HepG2 (cell line): ENCODE results near the gene TAGLN. TPM values are rescaled to one million over a fixed set of nuclear protein-coding genes. Genes with fewer than 3 reads are reported as not detected.

ENCODE experiments used
- CCDC6 ChIP-seq: sonication (generic); formaldehyde crosslinking; IDR thresholded peaks from 2 replicates; pipeline ENCODE4 v1.8.1; 2022; ENCODE audit warnings: mild to moderate bottlenecking, missing genetic modification reagents, moderate library complexity
- HNF4A ChIP-seq: sonication (generic); formaldehyde crosslinking; IDR thresholded peaks from 2 replicates; pipeline ENCODE4 v1.4.0; 2020; ENCODE audit warnings: missing genetic modification reagents
- ISL2 ChIP-seq: sonication (generic); formaldehyde crosslinking; IDR thresholded peaks from 2 replicates; pipeline ENCODE4 v1.5.0; 2020; ENCODE audit warnings: missing genetic modification reagents
- MLLT10 ChIP-seq: sonication (generic); formaldehyde crosslinking; IDR thresholded peaks from 2 replicates; pipeline ENCODE4 v1.4.0; 2020; ENCODE audit warnings: missing genetic modification reagents
- NAIF1 ChIP-seq: sonication (generic); formaldehyde crosslinking; IDR thresholded peaks from 2 replicates; pipeline ENCODE4 v1.5.0; 2020; ENCODE audit warnings: mild to moderate bottlenecking, missing genetic modification reagents, borderline replicate concordance
- SMAD1 ChIP-seq: sonication (generic); formaldehyde crosslinking; IDR thresholded peaks from 2 replicates; pipeline ENCODE4 v1.4.0; 2020; ENCODE audit warnings: missing genetic modification reagents, low read depth, mild to moderate bottlenecking, borderline replicate concordance
- SNAPC2 ChIP-seq: sonication (generic); formaldehyde crosslinking; IDR thresholded peaks from 2 replicates; pipeline ENCODE4 v1.8.1; 2022; ENCODE audit warnings: mild to moderate bottlenecking, missing genetic modification reagents
- ZBTB8A ChIP-seq: sonication (generic); formaldehyde crosslinking; IDR thresholded peaks from 2 replicates; pipeline ENCODE4 v1.4.0; 2020; ENCODE audit warnings: mild to moderate bottlenecking, low read depth, missing genetic modification reagents, borderline replicate concordance
- ZFY ChIP-seq: sonication (generic); formaldehyde crosslinking; IDR thresholded peaks from 2 replicates; pipeline ENCODE4 v1.4.0; 2020; ENCODE audit warnings: missing genetic modification reagents
- ZNF562 ChIP-seq: sonication (generic); formaldehyde crosslinking; IDR thresholded peaks from 2 replicates; pipeline ENCODE4 v1.8.0; 2022; ENCODE audit warnings: missing genetic modification reagents, borderline replicate concordance
- ZSCAN20 ChIP-seq: sonication (generic); formaldehyde crosslinking; IDR thresholded peaks from 2 replicates; pipeline ENCODE4 v1.4.0; 2020; ENCODE audit warnings: missing genetic modification reagents, mild to moderate bottlenecking, borderline replicate concordance
- polyA plus RNA-seq, 8 experiments: library from polyadenylated mRNA; depleted of rRNA in 3 of 8; stranded (reverse) in 7 of 8; unstranded in 1 of 8; fragments of >200 nt; fragmentation: Illumina TruSeq in 4 of 8; extraction: Trizol in 4 of 8; gene quantifications; 2 replicates each; pipeline versions ENCODE4 v1.2.1 to v1.2.3, GENCODE V29; 2011 to 2016; ENCODE audit warnings: low read depth in 4 of 8, missing spikeins in 1 of 8, mixed read lengths in 1 of 8; ENCODE audit not compliant: insufficient read depth in 1 of 8
- total RNA-seq, 5 experiments: library from RNA; depleted of rRNA; stranded (reverse); fragments of >200 nt; fragmentation: Illumina TruSeq; extraction: Trizol; gene quantifications; 2 replicates each; pipeline ENCODE4 v1.2.3, GENCODE V29; 2016; ENCODE audit warnings: low read depth in 1 of 5
- TF ChIP-seq, protein P1 (sequence below): sonication (generic); formaldehyde crosslinking; IDR thresholded peaks from 2 replicates; pipeline ENCODE4 v1.4.0; 2020; ENCODE audit warnings: missing genetic modification reagents
- TF ChIP-seq, protein P2 (sequence below): IDR thresholded peaks from 2 replicates; pipeline ENCODE4 v1.6.1; 2016; ENCODE audit warnings: low read depth, borderline replicate concordance
- TF ChIP-seq, protein P3 (sequence below): sonication (generic); formaldehyde crosslinking; IDR thresholded peaks from 2 replicates; pipeline ENCODE4 v1.8.1; 2023; ENCODE audit warnings: mild to moderate bottlenecking, missing genetic modification reagents
- TF ChIP-seq, protein P4 (sequence below): sonication (generic); formaldehyde crosslinking; IDR thresholded peaks from 2 replicates; pipeline ENCODE4 v1.4.0; 2020; ENCODE audit warnings: missing genetic modification reagents
- TF ChIP-seq, protein P5 (sequence below): IDR thresholded peaks from 2 replicates; pipeline ENCODE4 v1.6.1; 2016; ENCODE audit warnings: missing biosample characterization, missing genetic modification reagents, low read depth
- TF ChIP-seq, protein P6 (sequence below): sonication (generic); formaldehyde crosslinking; IDR thresholded peaks from 2 replicates; pipeline ENCODE4; 2020; ENCODE audit warnings: missing genetic modification reagents, mild to moderate bottlenecking, borderline replicate concordance

Gene TAGLN
- total and polyA plus RNA-seq, 2 of the 13 experiments (the other 11 are each of a cell fraction or from before 2014, with no cell fraction given): 12.6 to 75.4 TPM

DNA sequence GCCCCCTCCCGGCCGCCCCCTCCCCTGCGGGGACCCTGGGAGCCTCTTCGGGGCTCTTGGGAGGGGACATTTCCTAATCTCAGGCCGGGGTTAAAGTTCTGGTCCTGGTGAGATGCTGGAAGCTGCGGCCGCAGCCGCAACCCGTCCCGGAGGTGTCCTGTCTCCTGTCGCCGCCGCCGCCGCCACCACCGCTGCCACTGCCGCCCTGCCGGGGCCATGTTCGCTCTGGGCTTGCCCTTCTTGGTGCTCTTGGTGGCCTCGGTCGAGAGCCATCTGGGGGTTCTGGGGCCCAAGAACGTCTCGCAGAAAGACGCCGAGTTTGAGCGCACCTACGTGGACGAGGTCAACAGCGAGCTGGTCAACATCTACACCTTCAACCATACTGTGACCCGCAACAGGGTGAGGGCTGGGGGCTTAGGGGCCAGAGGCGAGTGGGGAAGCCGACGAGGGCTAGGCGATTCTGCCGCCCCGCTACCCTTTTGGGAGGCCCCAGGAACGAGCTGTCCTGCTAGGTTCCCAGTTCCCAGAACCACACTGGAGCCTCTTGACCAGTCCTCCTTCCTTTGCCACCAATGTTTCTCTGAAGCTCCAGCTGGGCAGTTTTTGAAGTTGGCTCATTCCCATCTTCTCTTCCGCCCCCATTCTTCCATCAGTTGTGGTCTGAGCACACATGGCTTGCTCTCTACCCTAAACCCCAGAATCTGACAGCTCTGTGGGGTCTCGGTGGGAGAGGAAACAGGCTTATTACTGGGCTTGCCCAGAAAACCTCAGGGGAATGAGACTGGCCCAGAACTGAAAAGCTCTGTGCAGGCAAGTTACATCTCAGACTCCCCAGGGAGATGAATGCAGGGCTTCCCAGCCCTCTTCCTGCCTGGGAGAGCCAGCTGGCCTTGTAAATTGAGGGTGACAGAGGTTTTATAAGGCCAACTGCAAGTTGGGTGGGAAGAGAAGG is 19.8 kb upstream of the TAGLN start (continued):
- TF ChIP-seq, protein P1, sequence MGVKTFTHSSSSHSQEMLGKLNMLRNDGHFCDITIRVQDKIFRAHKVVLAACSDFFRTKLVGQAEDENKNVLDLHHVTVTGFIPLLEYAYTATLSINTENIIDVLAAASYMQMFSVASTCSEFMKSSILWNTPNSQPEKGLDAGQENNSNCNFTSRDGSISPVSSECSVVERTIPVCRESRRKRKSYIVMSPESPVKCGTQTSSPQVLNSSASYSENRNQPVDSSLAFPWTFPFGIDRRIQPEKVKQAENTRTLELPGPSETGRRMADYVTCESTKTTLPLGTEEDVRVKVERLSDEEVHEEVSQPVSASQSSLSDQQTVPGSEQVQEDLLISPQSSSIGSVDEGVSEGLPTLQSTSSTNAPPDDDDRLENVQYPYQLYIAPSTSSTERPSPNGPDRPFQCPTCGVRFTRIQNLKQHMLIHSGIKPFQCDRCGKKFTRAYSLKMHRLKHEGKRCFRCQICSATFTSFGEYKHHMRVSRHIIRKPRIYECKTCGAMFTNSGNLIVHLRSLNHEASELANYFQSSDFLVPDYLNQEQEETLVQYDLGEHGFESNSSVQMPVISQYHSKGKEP: no peak
- TF ChIP-seq, protein P2, sequence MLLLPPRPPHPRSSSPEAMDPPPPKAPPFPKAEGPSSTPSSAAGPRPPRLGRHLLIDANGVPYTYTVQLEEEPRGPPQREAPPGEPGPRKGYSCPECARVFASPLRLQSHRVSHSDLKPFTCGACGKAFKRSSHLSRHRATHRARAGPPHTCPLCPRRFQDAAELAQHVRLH (CRISPR knock-in tag): 0 out of 2 replicates have a peak, but pooled peaks have one; percentile 60
- TF ChIP-seq CCDC6 (CRISPR knock-in tag) (no peak), HNF4A (CRISPR knock-in tag) (peak; percentile 24; the same call in 1 of the 2 replicates), MLLT10 (no peak), ISL2 (CRISPR knock-in tag) (no peak), NAIF1 (CRISPR knock-in tag) (0 out of 2 replicates have a peak, but pooled peaks have one; percentile 9), ZNF562 (CRISPR knock-in tag) (no peak), SMAD1 (0 out of 2 replicates have a peak, but pooled peaks have one; percentile 12), SNAPC2 (no peak), ZSCAN20 (CRISPR knock-in tag) (no peak), ZBTB8A (CRISPR knock-in tag) (no peak), ZFY (peak; percentile 34; the same call in 1 of the 2 replicates)
- TF ChIP-seq, protein P3, sequence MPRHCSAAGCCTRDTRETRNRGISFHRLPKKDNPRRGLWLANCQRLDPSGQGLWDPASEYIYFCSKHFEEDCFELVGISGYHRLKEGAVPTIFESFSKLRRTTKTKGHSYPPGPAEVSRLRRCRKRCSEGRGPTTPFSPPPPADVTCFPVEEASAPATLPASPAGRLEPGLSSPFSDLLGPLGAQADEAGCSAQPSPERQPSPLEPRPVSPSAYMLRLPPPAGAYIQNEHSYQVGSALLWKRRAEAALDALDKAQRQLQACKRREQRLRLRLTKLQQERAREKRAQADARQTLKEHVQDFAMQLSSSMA: no peak
- TF ChIP-seq, protein P4, sequence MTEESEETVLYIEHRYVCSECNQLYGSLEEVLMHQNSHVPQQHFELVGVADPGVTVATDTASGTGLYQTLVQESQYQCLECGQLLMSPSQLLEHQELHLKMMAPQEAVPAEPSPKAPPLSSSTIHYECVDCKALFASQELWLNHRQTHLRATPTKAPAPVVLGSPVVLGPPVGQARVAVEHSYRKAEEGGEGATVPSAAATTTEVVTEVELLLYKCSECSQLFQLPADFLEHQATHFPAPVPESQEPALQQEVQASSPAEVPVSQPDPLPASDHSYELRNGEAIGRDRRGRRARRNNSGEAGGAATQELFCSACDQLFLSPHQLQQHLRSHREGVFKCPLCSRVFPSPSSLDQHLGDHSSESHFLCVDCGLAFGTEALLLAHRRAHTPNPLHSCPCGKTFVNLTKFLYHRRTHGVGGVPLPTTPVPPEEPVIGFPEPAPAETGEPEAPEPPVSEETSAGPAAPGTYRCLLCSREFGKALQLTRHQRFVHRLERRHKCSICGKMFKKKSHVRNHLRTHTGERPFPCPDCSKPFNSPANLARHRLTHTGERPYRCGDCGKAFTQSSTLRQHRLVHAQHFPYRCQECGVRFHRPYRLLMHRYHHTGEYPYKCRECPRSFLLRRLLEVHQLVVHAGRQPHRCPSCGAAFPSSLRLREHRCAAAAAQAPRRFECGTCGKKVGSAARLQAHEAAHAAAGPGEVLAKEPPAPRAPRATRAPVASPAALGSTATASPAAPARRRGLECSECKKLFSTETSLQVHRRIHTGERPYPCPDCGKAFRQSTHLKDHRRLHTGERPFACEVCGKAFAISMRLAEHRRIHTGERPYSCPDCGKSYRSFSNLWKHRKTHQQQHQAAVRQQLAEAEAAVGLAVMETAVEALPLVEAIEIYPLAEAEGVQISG (CRISPR knock-in tag): no peak
- TF ChIP-seq, protein P5, sequence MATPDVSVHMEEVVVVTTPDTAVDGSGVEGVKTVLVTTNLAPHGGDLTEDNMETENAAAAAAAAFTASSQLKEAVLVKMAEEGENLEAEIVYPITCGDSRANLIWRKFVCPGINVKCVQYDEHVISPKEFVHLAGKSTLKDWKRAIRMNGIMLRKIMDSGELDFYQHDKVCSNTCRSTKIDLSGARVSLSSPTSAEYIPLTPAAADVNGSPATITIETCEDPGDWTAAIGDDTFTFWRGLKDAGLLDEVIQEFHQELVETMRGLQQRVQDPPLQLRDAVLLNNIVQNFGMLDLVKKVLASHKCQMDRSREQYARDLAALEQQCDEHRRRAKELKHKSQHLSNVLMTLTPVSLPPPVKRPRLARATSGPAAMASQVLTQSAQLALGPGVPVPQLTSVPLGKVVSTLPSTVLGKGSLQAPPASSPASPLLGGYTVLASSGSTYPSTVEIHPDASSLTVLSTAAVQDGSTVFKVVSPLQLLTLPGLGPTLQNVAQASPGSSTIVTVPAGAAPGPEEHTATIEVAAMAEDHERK: no peak
- TF ChIP-seq, protein P6, sequence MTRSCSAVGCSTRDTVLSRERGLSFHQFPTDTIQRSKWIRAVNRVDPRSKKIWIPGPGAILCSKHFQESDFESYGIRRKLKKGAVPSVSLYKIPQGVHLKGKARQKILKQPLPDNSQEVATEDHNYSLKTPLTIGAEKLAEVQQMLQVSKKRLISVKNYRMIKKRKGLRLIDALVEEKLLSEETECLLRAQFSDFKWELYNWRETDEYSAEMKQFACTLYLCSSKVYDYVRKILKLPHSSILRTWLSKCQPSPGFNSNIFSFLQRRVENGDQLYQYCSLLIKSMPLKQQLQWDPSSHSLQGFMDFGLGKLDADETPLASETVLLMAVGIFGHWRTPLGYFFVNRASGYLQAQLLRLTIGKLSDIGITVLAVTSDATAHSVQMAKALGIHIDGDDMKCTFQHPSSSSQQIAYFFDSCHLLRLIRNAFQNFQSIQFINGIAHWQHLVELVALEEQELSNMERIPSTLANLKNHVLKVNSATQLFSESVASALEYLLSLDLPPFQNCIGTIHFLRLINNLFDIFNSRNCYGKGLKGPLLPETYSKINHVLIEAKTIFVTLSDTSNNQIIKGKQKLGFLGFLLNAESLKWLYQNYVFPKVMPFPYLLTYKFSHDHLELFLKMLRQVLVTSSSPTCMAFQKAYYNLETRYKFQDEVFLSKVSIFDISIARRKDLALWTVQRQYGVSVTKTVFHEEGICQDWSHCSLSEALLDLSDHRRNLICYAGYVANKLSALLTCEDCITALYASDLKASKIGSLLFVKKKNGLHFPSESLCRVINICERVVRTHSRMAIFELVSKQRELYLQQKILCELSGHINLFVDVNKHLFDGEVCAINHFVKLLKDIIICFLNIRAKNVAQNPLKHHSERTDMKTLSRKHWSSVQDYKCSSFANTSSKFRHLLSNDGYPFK (CRISPR knock-in tag): peak; percentile 12; the same call in 1 of the 2 replicates
